ENCODE data around the gene ZMPSTE24. TPM values are rescaled to one million over a fixed set of nuclear protein-coding genes. Genes with fewer than 3 reads are reported as not detected.
"Not testable (repeated sequence)": the region's sequence is repeated elsewhere in the genome, so short reads cannot be mapped to it uniquely, and the experiment has no call there.

Gene ZMPSTE24
- total RNA-seq = 19.5 TPM

DNA sequence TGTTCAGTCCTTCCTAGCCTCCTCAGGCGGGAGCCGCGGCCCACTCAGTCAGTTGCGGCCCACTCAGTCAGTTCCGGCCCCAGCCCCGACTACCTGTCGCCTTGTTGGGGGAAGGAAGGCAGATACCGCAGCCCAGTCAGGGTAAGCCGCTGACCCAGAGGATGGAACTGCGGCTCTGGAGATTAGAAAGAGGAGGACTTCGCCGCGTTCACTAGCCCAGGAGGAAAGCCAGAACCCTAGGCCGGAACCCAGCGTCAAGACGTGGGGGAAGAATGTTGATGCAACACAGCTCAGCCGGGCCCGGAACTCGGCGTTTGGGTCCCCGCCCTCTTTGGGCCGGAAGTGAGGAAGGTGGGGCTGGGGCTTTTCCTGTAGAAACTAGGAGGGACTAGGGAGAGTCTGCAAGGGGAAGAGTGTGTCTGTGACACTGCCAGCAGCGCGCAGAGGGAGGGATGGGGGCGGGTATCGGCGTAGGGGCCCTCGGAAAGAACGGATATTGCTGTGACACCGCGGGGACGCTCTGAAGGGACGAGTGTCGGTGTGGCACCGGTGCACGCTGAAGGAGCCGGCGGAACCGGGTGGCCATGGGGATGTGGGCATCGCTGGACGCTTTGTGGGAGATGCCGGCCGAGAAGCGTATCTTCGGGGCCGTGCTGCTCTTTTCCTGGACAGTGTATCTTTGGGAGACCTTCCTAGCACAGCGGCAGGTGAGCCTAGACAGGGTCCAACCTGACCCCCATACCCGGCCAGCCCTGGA is at the start of gene ZMPSTE24:
Gene ZMPSTE24, plus strand, starts transcription at position 549 of the 757 bp plus-strand sequence. Its CDS starts 36 bp downstream, at position 585.
- ATAC-seq = peak; percentile 98
- peak; percentile 97 for DNase-seq (ENCODE audit: low spot score)

- no peak for DNase-seq (ENCODE audit: low spot score)
- ATAC-seq = no peak
Observed at GRCh38 chr1:40210511-40211204, 47.4 kb upstream of the ZMPSTE24 start.

DNA sequence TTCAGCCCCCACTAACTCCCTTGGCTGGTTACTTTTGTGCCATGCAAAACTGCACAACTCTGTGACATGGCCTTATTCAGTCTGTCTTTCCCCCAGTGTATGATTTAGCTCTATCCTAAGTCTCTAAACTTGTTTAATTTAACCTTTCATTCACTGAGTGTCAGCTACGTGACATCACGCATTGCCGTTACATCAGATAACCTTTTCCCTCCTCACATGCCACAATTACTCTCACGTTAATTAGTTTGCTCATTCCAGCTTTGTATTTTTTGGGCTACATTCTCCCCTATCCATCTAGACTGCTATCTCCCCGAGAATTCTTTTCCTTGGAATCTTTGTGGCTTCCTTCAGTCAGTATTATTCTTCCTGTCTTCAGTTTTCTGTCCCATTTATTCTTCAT is 39.7 kb upstream of the ZMPSTE24 start:
- no peak for DNase-seq (ENCODE audit: low spot score)
- no peak for ATAC-seq

- not testable (repeated sequence) for ATAC-seq; DNase-seq (ENCODE audit: low spot score)
Observed at GRCh38 chr1:40221471-40221905, 36.5 kb upstream of the ZMPSTE24 start.

DNA sequence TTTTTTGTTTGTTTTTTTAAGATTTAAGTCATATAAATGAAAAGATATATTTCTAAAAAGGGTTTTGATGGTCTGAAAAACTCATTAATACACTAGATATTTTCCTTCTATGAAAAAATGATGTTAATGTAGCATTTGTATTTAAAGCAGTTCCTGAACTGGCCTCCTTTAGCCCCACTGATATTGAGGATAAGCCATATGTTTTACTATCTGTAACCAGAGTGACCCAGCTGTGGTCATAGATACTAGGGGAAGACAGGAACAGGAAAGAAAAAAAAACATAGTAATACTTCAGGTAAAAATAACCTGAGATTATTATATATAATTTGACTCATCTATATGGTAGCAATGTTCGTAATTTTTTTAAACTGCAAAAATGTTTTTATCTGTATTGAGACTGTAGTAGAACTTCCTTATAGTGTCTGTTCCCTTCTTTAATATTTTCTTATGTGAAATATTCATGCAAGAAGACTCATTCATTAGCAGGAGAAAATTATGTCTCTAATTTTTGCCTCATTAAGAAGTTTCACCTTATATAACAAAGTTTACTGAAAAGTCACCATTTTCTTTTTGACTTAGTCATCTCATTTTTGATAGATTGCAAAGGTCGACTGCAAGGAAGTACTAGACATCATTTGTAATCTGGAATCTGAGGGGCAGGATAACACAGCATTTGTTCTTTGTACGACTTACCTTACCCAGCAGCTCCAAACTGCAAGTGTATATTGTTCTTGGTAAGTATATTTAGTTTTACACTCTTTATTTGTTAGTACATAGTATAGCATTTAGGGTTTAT is 35.9 kb upstream of the ZMPSTE24 start:
- ATAC-seq = no peak
- DNase-seq (ENCODE audit: low spot score) = no peak

DNA sequence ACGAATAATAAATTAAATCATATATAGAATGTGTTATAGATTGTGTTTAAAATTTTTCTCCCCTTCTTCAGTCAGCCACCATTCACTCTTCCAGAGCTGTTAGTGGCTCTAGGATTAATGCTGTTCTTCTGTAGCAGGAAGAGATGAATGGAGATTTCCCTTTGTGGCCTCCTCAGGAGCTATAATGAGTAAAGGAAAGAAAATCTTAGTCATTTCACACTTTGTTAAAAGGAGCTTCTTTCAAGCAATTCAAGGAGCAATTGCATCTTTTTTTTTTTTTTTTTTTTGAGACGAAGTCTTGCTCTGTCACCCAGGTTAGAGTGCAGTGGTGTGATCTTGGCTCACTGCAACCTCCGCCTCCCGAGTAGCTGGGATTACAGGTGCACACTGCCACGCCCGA is 34.0 kb upstream of the ZMPSTE24 start:
- DNase-seq (ENCODE audit: low spot score) (no peak), ATAC-seq (no peak)

- DNase-seq (ENCODE audit: low spot score) = no peak
- no peak for ATAC-seq
Observed at GRCh38 chr1:40226192-40226591, 31.8 kb upstream of the ZMPSTE24 start.

DNA sequence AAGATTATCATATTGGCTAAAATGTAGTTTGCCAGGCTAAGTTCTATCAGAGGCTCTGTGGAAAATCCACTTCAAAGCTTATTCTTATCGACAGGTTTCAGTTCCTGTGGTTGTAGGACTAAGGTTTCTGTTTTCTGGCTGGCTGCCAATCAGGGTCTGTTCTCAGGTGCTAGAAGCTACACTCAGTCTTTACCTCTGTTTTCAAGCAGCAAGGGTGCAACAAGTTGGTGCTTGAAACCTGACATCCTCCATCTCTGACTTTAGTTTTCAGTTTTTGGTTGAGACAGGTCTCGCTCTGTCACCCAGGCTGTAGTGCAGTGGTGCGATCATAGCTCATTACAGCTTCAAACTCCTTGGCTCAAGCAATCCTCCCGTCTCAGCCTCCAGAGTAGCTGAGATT is 25.6 kb upstream of the ZMPSTE24 start:
- ATAC-seq (no peak), DNase-seq (ENCODE audit: low spot score) (no peak)

DNA sequence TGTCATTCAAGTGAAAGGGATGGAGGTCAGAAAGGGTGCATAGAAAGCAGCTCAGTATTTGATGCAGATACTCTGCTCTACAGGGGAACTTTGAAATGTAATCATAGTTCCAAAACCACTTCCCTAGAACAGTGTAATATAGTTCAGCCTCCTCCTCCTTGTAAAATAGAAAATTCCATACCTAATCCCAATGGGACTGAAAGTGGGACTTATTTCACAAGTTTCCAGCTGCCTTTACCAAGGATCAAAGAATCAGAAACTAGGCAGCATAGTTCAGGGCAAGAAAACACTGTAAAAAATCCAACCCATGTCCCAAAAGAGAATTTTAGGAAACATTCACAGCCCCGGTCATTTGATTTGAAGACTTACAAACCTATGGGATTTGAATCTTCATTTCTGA is 18.4 kb upstream of the ZMPSTE24 start:
- DNase-seq (ENCODE audit: low spot score) = no peak
- no peak for ATAC-seq

DNA sequence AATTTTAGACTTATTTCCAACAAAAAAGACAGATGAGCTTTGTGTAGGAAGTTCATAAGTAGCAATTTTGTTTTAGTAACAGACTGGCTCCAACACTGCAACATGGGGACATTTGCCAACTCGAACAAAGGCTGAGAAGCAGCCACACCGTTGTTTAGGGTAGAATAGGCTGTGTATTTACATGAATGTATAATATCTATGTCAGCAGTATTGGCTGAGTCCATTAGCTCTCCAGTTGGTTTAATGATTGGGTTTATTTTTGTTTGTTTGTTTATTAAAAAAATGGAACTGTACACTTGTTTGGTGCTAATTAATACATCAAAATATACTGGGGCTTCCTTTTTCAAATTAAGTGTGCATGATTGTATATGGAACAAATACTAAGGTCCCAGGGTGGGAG is 17.6 kb upstream of the ZMPSTE24 start:
- no peak for ATAC-seq
- no peak for DNase-seq (ENCODE audit: low spot score)

- no peak for DNase-seq (ENCODE audit: low spot score)
- no peak for ATAC-seq
Observed at GRCh38 chr1:40241362-40241761, 16.7 kb upstream of the ZMPSTE24 start.

DNA sequence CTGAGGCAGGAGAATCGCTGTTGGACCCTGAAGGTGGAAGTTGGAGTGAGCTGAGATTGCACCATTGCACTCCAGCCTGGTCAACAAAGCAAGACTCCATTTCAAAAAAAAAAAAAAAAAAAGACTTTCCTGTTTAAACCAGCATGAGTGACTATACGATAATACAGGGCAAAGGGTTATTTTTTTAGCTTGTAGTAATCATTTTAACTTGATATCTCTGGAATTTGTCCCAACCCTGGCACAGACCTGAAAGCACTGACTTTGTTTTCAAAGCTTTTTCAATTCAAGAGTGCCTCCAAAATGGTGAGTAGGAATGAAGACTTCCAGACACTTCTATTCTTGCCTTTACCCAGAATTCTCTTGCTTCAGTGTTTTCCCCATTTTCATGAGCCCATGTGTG is 14.7 kb upstream of the ZMPSTE24 start:
- DNase-seq (ENCODE audit: low spot score) (no peak), ATAC-seq (peak; percentile 26)

- ATAC-seq (no peak), DNase-seq (ENCODE audit: low spot score) (no peak)
Observed at GRCh38 chr1:40244138-40244744, 13.8 kb upstream of the ZMPSTE24 start.

DNA sequence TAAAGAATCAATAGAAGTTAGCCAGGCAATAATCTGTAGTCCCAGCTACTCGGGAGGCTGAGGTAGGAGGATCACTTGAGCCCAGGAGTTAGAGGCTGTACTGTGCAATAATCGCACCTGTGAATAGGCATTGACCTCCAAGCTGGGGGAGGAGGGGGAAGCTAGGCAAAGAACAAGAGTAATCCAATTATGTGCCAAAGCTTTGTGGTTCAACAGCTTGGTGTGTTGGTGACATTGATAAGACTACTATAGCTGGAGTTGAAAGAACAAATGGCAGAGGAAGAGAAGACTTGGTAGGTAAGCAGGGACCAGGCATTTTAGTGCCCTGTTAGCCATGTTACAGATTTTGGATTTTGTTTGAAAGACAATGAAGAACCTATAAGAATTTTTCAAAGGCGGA is 12.3 kb upstream of the ZMPSTE24 start:
- no peak for ATAC-seq
- no peak for DNase-seq (ENCODE audit: low spot score)

- DNase-seq (ENCODE audit: low spot score) = no peak
- ATAC-seq = peak; percentile 54
Observed at GRCh38 chr1:40247655-40248054, 10.4 kb upstream of the ZMPSTE24 start, which contains the start of gene TMCO2. Gene TMCO2, plus strand, starts transcription at chr1:40247937. Its CDS starts 57 bp downstream, at chr1:40247994.

DNA sequence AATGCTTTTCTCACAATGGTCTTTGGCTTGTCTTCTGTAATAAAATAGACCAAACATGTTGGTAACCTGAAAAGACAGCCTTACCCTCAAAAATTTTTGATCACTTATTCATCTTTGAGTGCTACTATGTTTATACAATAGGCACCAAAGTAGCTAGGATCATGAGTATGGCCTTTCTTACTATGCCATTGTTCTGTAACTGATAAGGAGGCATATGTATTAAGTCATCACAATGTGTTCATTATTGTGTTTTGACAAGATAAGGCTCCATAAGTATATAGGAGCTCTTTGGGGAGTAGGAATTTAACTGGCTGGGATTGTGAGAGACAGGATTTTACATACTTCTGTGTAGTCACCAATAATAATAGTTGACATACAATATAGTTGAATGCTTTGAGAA is 9.6 kb upstream of the ZMPSTE24 start:
- no peak for ATAC-seq

DNA sequence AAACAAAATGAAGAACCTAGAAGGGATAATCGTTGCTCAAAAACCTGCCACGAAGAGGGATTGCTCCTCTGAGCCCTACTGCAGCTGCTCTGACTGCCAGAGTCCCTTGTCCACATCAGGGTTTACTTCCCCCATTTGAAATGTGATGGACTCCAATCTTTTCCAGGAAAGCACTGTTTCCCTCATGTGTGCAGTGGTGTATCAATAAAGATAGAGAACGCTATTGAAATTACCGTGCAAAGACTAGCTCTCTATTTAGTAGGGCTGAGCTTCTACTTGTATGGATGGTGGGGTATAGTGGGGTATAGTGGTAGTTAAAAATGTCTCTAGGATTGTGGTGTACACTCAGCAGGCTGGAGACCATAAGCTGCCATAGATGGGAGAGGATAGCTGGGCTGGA is 6.6 kb upstream of the ZMPSTE24 start:
- DNase-seq (ENCODE audit: low spot score) (no peak), ATAC-seq (no peak)

More for the DNA sequence above, 9.6 kb upstream of the ZMPSTE24 start:
- no peak for DNase-seq (ENCODE audit: low spot score)

DNA sequence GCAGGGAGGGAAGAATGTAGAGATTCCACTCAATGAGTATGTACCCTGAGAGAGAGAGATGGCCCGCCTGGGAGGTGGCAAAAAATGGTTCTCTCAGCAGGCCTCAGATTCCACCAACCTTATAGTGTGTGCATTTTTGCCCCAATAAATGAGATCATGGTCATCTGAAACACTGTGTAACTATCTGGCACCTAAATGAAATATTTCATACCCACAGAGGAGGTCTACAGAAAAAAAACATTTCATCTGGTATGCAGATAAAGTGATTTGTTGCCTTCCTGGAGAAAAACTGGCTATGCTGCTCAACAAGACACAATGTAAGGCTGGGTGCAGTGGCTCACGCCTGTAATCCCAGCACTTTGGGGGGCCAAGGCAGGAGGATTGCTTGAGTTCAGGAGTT is 5.4 kb upstream of the ZMPSTE24 start:
- DNase-seq (ENCODE audit: low spot score) (no peak), ATAC-seq (no peak)

GRCh38 chr1:40255231-40255630 is 2.8 kb upstream of the ZMPSTE24 start:
- DNase-seq (ENCODE audit: low spot score) (no peak), ATAC-seq (no peak)

GRCh38 chr1:40256401-40257084 is 1.5 kb upstream of the ZMPSTE24 start:
- DNase-seq (ENCODE audit: low spot score) = no peak

More at GRCh38 chr1:40256401-40257084, 1.5 kb upstream of the ZMPSTE24 start:
- ATAC-seq = no peak

Data from left lobe of liver (tissue), 2 donors.